ENCODE data around the gene PRDX1. TPM values are rescaled to one million over a fixed set of nuclear protein-coding genes. Genes with fewer than 3 reads are reported as not detected.
"Not testable (repeated sequence)": the region's sequence is repeated elsewhere in the genome, so short reads cannot be mapped to it uniquely, and the experiment has no call there.

PRDX1 gene
- total and polyA plus RNA-seq, 2 experiments from 2014 or later = 474 to 775 TPM

- Histone ChIP-seq H3K9ac (peak within 1 kb of the TSS; percentile 74), H3K9me3 (ENCODE audit: low read depth) (no peaks in the 10 kb centered on the region), H2AFZ (peak within 1 kb of the TSS; percentile 92), H3K9me2 (ENCODE audit: insufficient read depth) (no peaks in the 10 kb centered on the region), H4K20me1 (ENCODE audit: insufficient read depth) (no peaks in the 10 kb centered on the region), H3K36me3 (ENCODE audit: low read depth) (no peaks in the 10 kb centered on the region), H3K79me2 (ENCODE audit: insufficient read depth) (no peaks in the 10 kb centered on the region), H3K4me1 (ENCODE audit: insufficient read depth) (peaks cover 4% of the 10 kb centered on the region; the same call in 1 of the 2 replicates), H3F3A (ENCODE audit: insufficient read depth) (peaks cover 9% of the 10 kb centered on the region; the same call in 1 of the 2 replicates), H3K27ac (peak within 1 kb of the TSS; percentile 14; the same call in 1 of the 2 replicates), H3K27me3 (replicated peaks; ENCODE audit: insufficient read depth) (no peaks in the 10 kb centered on the region), H3K4me3 (peak within 1 kb of the TSS; percentile 89), H3K4me2 (ENCODE audit: unreplicated experiment) (peak within 1 kb of the TSS; percentile 94)
- 0 to 1% methylated on average over 57 to 60 of the region's 64 CpGs for WGBS, 2 experiments (ENCODE audit: low coverage in 1 of 2, low lambda C conversion rate in 2 of 2, missing lambda C conversion rate in 2 of 2)
- in situ Hi-C loops (cut with MboI) = loop anchor here (5.0 to 10.0 kb wide), 2 partner anchors 144 to 476 kb away; partner anchors contain the start of genes HECTD3 and UROD
- TF ChIP-seq EZH2phosphoT487 (IDR thresholded peaks at IDR 0.05; ENCODE audit: insufficient read depth, low read depth) (no peak), EZH2 (IDR thresholded peaks at IDR 0.05; ENCODE audit: insufficient read depth, poor library complexity, severe bottlenecking) (no peak)
- DNase-seq = peak; percentile 98
These were observed 30.8 kb downstream of the PRDX1 start, which contains the start of gene TESK2 for GRCh38 chr1:45490626-45491486. Gene TESK2 (minus strand): TSS chr1:45491163. CDS start chr1:45457785, 33,378 bp downstream.

GRCh38 chr1:45490121-45490625 is 31.5 kb downstream of the PRDX1 start:
- H3K4me2 ChIP-seq (ENCODE audit: unreplicated experiment) = peak overlapping the region; percentile 94
- WGBS, 2 experiments (ENCODE audit: low coverage in 1 of 2, low lambda C conversion rate in 2 of 2, missing lambda C conversion rate in 2 of 2) = 4% methylated on average over 15 to 17 of the region's 17 CpGs
- H2AFZ ChIP-seq = peak overlapping the region; percentile 92
- DNase-seq = peak; percentile 62
- H3K4me3 ChIP-seq = peak overlapping the region; percentile 89
- H3K9me3 ChIP-seq (ENCODE audit: low read depth) = no peaks in the 10 kb centered on the region
- H3K27me3 ChIP-seq (replicated peaks; ENCODE audit: insufficient read depth) = no peaks in the 10 kb centered on the region
- H3K27ac ChIP-seq = no peak overlapping the region
- no peaks in the 10 kb centered on the region for H3K9me2 ChIP-seq (ENCODE audit: insufficient read depth)
- H4K20me1 ChIP-seq (ENCODE audit: insufficient read depth) = no peaks in the 10 kb centered on the region
- TF ChIP-seq EZH2 (IDR thresholded peaks at IDR 0.05; ENCODE audit: insufficient read depth, poor library complexity, severe bottlenecking) = no peak
- no peak for TF ChIP-seq EZH2phosphoT487 (IDR thresholded peaks at IDR 0.05; ENCODE audit: insufficient read depth, low read depth)
- H3K36me3 ChIP-seq (ENCODE audit: low read depth) = no peaks in the 10 kb centered on the region
- H3F3A ChIP-seq (ENCODE audit: insufficient read depth) = peaks cover 9% of the 10 kb centered on the region; the same call in 1 of the 2 replicates
- no peaks in the 10 kb centered on the region for H3K79me2 ChIP-seq (ENCODE audit: insufficient read depth)
- H3K9ac ChIP-seq = peak overlapping the region; percentile 74
- in situ Hi-C loops (cut with MboI) = loop anchor here (5.0 to 10.0 kb wide), 2 partner anchors 143 to 475 kb away; partner anchors contain the start of genes HECTD3 and UROD
- peaks cover 4% of the 10 kb centered on the region; the same call in 1 of the 2 replicates for H3K4me1 ChIP-seq (ENCODE audit: insufficient read depth)

GRCh38 chr1:45489379-45489778 is 32.3 kb downstream of the PRDX1 start:
- H3K9ac ChIP-seq; H3K36me3 ChIP-seq (ENCODE audit: low read depth); H3K79me2 ChIP-seq (ENCODE audit: insufficient read depth); H4K20me1 ChIP-seq (ENCODE audit: insufficient read depth); H3K27ac ChIP-seq; H3F3A ChIP-seq (ENCODE audit: insufficient read depth); DNase-seq; in situ Hi-C loops (cut with MboI); H3K4me1 ChIP-seq (ENCODE audit: insufficient read depth); H2AFZ ChIP-seq; H3K27me3 ChIP-seq (replicated peaks; ENCODE audit: insufficient read depth); H3K9me3 ChIP-seq (ENCODE audit: low read depth); H3K4me2 ChIP-seq (ENCODE audit: unreplicated experiment); H3K9me2 ChIP-seq (ENCODE audit: insufficient read depth); H3K4me3 ChIP-seq: not testable (repeated sequence)
- 84 to 86% methylated on average over 14 of the region's 14 CpGs for WGBS, 2 experiments (ENCODE audit: low coverage in 1 of 2, low lambda C conversion rate in 2 of 2, missing lambda C conversion rate in 2 of 2)

DNA sequence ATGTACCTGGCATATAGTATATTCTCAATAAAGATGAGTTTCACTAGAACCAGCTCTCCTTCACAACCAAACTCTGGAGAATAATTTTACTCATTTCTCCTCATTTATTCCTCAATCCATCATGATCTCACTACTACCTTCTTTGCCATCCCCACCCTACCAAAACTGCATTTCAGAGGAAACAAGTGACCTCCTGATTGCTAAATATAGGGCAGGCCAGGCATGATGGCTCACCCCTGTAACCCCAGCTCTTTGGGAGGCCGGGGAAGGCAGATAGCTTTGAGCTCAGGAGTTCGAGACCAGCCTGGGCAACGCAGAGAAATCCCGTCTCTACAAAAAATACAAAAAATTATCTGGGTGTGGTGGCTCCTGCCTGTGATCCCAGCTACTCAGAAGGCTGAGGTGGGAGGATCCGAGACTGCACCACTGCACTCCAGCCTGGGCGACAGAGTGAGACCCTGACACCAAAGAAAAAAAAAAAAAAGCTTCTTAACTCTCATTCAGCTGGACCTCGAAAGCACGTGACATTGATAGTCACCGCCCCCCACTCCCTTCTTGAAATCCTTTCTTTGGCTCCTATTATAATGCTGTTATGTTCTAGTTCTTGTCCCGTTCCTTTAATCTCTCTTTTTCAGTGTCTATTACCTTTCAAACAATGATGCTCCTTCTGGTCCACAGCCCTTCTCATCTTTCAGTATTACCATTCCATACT is 32.9 kb downstream of the PRDX1 start:
- Histone ChIP-seq H3K4me2 (ENCODE audit: unreplicated experiment) (no peak overlapping the region), H3K4me3 (no peak overlapping the region), H3K27ac (no peak overlapping the region), H3K36me3 (ENCODE audit: low read depth) (no peaks in the 10 kb centered on the region), H3K9me2 (ENCODE audit: insufficient read depth) (no peaks in the 10 kb centered on the region), H4K20me1 (ENCODE audit: insufficient read depth) (no peaks in the 10 kb centered on the region), H2AFZ (no peak overlapping the region), H3F3A (ENCODE audit: insufficient read depth) (peaks cover 9% of the 10 kb centered on the region; the same call in 1 of the 2 replicates), H3K79me2 (ENCODE audit: insufficient read depth) (no peaks in the 10 kb centered on the region), H3K9me3 (ENCODE audit: low read depth) (no peaks in the 10 kb centered on the region), H3K27me3 (replicated peaks; ENCODE audit: insufficient read depth) (no peaks in the 10 kb centered on the region), H3K4me1 (ENCODE audit: insufficient read depth) (peaks cover 4% of the 10 kb centered on the region; the same call in 1 of the 2 replicates), H3K9ac (no peak overlapping the region)
- DNase-seq = no peak
- in situ Hi-C loops (cut with MboI) = no loop called here
- TF ChIP-seq EZH2 (IDR thresholded peaks at IDR 0.05; ENCODE audit: insufficient read depth, poor library complexity, severe bottlenecking) (no peak), EZH2phosphoT487 (IDR thresholded peaks at IDR 0.05; ENCODE audit: insufficient read depth, low read depth) (no peak)
- WGBS, 2 experiments (ENCODE audit: low coverage in 1 of 2, low lambda C conversion rate in 2 of 2, missing lambda C conversion rate in 2 of 2) = 85 to 87% methylated on average over 10 of the region's 10 CpGs

Data from GM23248 (cell line).